Activated T-cell treated with anti-CD3 and anti-CD28 coated beads, Interleukin-2, amount 50 U/mL, for 1 hour (primary cell): ENCODE results near the gene IMPA2.

Experiments used
- DNase-seq: peaks from one replicate; pipeline ENCODE4 v3.0.0-alpha.2; 2020

The IMPA2 gene

DNA sequence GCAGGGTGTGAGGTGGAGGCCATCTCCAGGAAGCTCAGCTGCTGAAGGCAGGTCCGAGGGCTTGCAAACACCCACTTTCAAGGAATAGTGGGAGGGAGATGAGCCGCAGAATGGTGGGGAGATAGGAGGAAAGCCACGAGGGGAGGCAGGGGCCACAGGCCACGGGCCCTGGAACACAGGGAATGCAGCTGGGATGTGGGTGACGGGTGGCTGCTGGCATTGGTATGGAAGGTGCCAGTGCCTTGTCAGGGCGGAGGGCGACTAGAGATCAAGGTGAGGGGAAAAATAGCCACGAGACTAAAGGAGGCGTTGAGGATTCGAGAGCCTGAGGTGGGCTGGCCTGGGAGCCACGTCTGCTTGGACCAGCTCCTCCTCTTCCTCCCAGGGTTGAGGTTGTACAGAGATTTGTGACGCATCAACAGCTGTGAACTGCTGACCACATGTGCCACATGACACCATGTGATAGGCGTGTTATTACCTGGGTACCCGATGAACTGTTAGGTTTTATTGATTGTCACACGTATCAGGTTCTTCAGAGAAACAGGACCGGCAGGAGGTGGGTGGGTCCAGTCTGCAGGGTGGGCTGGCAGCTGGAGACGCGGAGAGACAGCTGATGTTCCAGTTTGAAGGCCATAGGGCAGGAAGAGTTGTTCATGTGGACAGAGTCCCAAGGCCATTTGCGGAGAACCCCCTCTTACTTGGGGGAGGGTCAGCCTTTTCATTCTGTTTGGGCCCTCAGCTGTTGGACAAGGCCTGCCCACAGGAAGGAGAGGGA, 9.9 kb downstream of the IMPA2 start:
- DNase-seq = no peak

DNA sequence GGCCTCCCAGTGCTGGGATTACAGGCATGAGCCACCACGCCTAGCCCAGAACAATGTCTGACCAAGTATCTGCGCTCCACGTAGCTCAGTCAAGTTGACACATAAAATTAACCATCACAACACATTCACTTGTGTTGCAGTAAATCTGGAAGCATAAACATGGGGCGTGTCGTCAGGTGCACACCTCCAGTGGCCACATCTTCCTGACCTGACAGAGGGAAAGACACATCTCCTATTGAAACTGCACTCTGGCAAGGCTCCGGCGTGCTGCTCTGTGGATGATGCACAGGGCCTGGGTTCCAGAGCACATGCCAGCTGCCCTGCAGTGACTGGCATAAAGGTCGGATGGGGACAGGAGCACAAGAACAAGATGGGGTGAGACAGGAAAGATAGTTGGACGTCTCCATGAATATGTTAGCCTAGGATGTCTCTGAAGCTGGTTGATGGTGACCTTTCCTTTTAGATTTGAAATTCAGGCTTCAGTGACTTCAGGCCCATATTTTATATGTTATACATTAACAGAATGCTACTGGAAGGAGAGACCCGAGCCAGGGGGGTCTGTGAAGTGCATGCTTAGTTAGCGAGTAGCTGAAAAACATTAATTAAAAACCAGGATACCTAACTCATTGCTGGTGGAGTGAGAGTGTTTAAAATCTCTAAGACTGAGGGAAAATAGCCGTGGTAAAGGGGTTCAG, 10.9 kb downstream of the IMPA2 start:
- no peak for DNase-seq

DNA sequence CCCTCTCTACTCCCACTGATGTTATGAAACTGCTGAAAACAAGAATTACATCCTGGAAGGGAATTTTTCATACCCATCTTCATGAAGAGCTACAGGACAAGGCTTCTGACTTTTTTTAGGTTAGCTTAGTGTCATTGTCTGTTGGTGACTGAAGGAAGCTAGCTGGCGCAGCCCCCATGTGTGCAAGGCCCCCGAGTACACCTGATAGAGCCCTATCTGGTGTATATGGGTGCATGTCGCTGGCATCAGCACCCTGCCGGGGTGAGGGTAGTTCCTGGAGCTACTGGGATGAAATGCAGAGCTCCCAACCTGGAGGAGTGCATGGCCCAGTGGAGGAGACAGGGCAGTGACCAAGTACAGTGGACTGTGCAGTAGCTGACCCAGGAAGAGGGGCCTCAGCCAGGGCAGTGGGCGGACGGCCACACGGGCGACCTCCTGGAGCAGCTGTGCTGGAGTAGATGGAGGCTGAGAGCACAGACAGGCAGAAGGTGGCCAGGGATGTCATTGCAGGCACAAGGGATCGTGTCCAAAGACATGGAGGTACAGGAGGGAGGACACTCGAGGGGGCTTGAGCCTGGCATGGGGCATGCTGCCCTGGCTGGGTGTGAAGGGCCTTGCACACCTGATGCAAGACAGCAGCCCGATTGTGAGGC, 12.1 kb downstream of the IMPA2 start:
- no peak for DNase-seq

DNA sequence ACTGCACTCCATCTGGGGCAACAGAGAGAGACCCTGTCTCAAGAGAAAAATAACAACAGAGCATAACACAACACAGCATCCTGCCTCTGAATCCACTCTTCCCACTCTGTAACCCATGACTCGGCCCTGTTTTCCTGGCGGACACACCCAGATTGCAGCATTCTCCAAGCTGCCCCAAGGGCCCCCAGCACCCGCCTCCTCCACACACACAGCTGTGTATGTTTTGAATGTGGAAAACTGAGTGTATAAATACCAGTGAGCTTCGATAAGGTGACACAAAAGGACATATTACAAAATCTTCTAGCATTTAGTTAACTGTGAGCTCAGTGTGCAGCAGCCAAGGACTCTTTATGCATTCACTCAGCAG, 13.0 kb downstream of the IMPA2 start:
- no peak for DNase-seq

DNA sequence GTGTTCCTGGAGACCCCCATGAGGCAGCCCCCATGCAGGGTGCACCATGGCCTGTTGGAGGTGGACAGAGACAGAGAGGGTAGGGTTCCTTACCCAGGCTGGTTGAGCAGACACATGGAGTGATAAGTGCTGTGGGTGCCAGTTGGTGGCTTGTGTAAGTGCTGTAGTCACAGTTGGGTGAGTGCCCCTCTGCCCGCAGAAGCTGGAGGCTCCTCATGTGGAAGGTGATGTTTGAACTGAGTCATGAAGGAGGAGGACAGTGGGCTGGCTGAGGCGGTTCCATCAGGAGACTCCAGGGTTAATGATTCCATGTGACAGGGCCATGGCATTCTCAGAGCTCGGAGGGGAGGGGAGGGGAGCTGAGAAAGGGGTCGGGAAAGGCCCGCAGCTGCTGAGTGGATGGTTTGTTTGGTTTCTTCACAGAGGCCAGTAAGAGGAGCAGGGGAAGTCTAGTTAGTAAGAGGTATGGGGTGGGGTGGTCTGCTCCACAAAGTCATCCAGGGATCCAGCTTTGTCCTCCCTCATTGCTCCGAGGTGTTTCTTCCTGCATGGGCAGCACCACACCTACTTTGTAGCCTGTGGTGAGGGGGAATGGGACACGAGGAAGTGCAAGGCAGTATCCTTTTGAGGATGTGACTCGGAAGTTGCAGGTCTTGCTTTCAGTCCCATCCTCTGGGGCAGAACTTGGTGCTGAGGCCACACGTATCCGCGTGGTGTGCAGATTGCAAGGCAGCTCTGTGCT, 13.6 kb downstream of the IMPA2 start:
- DNase-seq = no peak

DNA sequence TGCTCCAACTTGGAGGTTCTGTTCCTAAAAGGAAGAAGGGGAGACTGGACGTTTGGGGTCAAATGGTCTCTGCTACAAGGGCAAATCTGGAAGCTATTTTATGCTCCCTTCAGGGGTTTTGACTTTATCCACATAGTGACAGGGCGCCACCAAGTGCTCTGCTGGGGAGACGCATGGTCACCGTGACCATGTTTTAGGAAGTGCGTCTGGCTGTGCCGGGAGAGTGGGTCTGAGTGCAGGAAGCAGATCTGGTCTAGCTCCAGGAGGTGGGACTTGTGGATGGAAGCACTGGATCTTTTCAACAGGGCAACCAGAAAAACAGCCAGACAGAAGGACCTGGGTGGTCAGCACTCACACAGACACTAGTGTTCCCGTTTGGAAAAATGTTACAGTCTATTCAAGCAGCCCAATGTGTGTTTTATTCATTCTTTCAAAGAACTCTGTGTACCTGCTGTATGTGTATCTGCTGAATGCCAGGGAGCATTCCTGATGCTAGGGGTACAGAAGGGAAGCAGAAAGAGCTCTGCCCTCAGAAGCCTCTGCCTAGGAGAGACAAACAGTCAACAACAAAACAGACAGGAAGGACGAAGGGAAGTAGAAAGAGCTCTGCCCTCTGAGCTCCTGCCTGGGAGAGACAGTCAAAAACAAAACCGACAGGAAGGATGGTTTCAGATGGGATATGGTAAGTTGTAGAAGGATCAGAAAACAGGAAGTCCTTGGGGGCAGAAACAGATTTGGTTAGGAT, 14.3 kb downstream of the IMPA2 start:
- DNase-seq = peak; percentile 60

DNA sequence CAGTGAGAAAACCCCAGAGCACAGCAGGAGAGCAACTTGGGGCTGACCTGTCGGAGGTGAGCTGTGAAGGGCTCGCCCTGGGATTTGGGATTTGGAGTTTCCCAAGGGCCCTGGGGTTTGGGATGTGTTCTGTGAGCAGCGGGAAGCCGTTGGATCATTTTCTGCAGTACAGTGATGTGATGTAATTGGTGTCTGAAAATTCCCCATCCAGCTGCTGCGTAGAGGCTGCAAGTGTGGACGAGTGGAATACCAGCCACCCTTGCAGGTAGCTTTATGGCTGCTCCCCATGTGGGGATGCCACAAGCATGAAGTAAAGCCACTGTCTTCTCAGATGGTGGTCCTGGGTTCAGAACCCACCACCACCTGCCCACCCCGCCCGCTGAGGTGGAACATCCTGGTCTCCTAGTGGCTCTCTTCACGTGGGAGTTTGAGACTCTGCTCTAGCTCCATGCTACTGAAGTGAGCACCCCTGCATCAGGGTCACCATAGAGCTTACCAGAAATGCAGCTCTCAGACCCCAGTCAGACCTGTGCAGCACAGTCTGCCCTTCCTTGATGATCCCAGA, 15.0 kb downstream of the IMPA2 start:
- no peak for DNase-seq

DNA sequence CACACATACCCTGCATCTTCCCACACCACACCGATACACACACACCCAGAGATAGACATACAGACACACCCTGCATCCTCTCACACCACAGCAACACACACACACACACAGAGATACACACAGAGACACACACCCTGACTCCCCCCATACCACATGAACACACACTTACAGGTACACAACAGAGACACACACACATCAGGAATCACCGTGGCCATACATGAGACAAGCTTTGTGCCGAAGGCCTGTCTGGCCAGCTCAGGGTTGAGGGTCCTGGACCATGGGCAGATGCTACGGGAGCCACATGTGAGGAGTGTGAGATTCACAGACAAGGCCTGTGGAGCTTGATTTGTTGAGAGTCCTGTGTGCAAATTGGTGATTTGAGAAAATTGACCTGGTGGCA, 15.6 kb downstream of the IMPA2 start:
- DNase-seq = no peak

DNA sequence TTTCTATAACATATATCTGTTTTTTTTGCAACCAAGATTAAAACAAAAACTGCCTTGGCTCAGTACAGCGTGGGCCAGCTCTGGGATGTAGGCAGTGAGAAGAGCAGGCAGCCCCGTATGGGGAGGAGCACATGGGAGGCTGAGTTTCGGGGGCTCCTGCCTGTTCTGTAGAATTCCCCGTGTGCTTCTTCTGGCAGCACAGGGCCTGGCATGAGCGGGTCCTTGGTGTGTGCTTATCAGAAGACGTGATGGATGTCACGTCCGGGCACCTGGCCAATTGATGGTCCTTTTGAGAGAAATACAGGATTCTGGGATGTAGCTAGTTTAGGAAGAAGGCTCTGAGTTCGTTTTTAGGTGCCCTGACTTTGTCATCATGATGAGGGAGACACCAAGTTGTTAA, 16.2 kb downstream of the IMPA2 start:
- DNase-seq = no peak

DNA sequence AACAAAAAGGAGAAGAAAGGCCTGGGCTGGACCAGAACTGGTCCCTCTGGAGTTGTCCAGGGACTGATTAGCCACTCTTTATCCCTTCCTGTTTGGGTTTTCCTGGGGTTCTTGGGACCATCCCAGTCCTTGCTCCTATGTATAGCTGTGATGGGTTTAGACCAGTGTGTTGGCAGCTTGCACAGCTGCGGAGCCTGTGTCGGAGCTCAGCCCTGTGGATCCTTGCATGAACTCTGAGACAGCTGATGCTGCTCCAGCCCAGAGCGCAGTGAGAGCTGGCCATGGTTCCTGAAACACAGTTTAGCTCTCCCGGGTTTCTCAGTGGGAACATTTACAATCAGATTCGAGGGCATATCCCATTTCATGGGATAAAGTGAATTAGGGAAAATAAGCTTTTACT, 16.9 kb downstream of the IMPA2 start:
- no peak for DNase-seq

DNA sequence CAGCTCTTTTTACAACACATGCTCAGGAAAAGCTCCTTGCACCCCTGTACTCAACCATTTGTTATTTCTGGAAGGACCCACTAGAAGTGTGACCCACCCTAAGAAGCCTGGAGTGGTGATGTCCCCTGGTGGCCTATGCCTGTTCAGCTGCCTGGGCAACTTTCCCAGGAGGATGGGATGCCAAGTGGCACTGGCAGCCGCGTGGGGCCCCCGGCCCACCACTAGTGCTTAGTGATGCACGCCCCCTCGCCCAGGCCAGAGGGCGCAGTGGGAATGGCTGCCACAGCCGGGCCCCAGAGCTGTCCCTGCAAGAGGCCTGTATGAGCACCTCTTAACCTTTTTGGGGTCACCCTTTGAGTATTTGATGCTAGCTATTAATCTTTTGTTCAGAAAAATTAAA, 18.1 kb downstream of the IMPA2 start:
- no peak for DNase-seq

DNA sequence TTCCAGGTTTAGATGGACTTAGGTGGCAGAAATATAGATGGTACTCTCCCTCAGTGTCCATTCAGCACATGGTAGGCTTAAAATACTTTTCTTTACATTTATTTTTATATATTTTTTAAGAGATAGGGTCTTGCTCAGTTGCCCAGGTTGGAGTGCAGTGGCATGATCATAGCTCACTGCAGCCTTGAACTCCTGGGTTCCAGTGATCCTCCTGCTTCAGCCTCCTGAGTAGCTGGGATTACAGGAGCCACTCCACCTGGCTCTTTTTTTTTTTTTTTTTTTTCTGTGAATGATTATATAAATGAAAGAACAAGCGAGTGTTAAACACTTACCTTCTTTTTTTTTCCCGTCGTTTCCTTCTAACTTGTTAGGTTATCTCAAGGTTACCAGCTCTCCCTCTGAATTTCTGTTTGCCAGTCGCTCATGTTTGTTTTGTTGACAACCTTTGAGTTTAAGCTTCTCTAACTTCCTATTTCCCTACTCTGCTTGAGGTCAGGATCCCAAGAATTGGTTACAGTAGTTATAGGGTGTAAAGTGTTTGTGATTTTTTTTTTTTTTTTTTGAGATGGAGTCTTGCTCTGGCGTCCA, 18.9 kb downstream of the IMPA2 start:
- no peak for DNase-seq

DNA sequence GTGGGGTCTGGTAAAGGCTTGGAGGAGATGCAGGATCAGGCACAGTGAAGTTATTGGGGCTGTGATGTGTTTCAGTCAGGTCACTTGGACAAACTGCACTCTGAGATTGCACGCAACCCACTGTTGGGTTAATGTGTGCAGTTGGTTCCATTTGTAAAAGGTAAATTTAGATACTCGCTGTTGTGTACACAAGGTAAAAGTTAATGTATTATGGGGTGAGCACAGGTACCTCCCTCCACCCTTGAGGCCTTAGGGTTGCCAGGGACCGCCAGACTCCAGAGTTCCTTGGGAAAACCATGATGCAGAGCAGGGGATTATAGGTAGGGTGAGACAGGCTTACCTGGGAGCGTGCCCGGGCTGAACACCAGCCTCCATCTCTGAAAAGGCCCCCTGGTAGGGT, 20.1 kb downstream of the IMPA2 start:
- DNase-seq = no peak

DNA sequence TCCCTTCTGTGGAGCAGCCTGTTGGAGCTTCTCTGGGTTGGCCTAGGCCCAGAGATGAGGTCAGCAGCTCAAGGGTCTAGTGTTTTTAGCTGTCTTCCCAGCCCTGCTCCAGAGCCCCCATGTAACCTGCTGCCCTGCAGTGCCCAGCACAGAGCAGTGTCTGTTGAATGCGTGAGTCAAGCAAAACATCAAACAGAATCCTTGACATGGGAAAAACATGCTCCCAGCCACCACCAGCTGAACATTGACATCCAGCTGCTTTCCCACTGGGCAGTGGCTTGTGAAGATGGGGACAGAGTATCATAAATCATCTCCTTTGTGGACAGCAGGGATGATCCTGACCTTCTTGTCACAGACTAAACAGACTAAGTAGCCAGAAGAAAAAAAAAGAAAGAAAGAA, 22.6 kb downstream of the IMPA2 start:
- no peak for DNase-seq

DNA sequence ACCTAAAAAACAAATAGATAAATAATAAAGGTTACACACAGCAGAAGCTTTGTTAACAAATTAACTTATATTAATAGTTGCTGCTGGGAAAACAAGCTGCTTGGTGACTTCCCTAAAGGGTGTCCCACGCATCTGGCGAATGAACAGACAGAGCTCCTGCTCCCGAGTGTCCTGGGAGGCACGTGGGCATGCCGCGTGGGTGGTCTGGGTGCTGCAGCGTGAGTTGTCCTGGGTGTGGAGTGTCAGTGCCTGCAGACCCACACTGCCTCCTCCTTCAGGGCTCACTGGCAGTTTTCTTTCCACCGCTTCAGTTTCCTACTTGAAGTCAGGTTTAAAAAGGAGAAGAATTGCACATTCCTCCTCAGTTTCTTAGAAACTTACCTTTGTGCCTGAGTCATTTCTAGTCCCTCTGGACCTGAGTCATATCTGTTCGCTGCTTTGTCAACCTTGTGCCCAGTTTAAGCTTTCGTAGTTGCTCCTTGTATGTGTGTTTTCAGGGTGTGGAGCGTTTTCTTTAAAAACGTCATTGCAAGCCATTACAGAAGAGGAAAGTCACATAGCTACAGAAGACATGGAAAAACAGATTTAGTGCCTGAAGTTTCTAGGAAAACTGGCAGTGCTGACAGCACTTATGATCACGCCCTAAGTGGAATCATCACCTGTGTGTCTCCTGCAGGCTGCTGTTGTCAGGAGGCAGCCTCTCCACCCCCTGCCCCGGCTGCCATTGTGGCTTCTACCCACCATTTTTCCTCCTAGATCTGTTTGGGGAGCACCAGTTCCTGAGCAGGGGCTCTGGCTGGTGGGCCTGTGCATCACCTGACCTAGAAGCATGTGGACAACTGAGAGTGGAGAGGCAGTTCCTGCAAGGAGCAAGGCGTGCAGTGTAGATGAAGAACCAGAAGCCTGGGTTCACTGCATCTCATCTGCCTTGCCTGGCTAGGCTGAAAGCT, 24.5 kb downstream of the IMPA2 start:
- no peak for DNase-seq

DNA sequence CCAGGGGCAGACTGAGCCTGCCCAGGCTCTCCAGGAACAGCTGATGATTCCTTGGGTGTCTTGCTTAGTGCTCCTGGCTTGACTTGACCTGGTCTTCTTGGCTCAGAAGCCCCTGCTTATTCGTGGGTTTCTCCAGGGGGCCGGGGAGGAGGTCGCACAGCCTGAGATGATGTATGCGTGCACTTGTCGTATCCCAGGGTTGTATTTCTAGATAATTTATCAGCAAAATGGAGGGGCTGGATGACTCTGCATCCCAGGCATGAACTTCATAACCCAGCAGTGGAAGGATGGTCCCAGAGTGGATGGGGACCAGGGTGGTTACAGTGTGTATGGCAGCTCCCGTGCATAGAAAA, 25.2 kb downstream of the IMPA2 start:
- no peak for DNase-seq

DNA sequence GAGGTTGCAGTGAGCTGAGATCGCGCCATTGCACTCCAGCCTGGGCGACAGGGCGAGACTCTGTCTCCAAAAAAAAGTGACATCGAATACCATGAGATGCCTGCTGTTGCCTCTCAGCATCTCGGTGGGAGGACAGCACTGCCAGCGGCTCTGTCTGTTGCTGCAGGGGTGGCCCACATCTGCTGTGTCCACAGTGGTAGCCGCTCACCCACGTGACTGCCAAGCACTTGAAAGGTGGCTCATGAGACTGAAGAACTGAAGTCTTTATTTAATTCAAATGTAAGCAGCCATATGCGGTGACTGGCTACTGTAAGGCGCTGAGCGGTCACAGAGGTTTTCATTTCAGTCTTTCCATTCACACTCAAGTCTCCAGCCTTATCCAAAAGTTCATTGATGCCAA, 25.8 kb downstream of the IMPA2 start:
- no peak for DNase-seq

DNA sequence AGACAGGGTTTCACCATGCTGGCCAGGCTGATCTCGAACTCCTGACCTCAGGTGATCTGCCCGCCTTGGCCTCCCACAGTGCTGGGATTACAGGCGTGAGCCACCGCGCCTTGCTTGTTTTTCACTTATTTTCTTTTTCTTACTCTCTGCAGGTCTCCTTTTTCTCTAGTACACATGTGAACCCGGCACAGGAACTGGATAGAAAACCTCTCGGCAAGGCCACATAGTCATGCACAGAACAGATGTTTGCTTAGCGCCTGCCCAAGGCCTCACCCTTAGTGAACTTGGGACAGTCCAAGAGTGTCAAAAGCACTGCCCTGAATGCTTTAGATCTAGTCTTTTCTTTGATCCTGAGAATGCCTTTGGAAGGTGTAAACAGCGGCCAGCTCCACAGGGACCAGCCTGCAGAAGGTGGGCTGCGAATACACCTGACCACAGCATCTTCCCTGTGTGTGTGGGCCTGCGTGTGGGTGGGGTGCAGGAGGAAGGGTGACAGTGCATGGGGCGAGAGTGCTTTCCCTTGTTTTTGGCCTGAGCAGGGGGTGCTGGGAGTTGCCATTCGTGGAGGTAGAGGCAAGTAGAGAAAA, 27.0 kb downstream of the IMPA2 start:
- DNase-seq = no peak

DNA sequence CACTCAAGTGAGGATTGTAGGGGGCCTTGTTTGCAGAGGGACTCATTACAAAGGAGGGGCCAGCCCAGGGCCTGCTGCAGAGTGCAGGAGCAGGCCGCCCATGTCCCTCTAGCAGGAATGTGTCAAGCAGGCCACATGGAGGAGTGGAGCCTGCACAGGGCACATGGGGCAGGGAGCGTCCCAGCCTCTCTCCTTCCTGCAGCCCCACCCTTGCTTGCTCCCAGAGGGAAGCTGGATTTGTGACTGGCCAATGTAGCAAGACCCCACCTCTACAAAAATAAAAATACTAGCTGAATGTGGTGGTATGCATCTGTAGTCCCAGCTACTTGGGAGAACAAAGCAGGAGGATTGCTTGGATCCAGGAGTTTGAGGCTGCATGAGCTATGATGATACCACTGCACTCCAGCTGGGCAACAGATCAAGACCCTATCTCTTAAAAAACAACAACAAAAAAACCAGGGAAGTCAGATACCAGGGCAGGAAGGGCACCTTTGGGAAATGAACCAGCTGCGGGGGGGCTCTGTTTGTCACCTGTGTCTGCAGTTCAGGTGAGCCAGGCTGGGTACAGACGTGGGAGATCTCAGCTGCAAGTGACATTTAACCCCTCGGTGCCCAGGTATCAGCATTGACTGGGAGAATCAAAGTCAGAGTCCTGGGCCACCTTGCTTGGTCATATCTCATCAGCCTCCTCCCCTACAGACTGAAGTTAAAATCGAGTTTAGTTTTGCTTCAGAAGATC, 27.7 kb downstream of the IMPA2 start:
- no peak for DNase-seq
